Upper lobe of right lung (tissue), 1 donor: ENCODE data around the gene NPSR1. TPM values are rescaled to one million over a fixed set of nuclear protein-coding genes. Genes with fewer than 3 reads are reported as not detected.
A peak's percentile ranks its signal among the peaks of the same experiment; 100 is the strongest.
"Not testable (repeated sequence)": the region's sequence is repeated elsewhere in the genome, so short reads cannot be mapped to it uniquely, and the experiment has no call there.

ENCODE experiments used
- ATAC-seq: fragments of 200-7000 bp; cut with Tn5 transposase; one replicate; pipeline ENCODE4 v1.9.1; 2020; ENCODE audit warnings: mild to moderate bottlenecking, moderate library complexity
- DNase-seq: peaks from one replicate; pipeline ENCODE4 v3.0.0-alpha.2; 2020
- H3K27ac ChIP-seq: fragments of 200-600 bp; one replicate; pipeline ENCODE4 v1.8.0; 2022
- H3K27me3 ChIP-seq: fragments of 200-600 bp; one replicate; pipeline ENCODE4 v1.8.0; 2022; ENCODE audit warnings: mild to moderate bottlenecking
- H3K36me3 ChIP-seq: fragments of 200-600 bp; one replicate; pipeline ENCODE4 v1.8.0; 2022
- H3K4me1 ChIP-seq: fragments of 200-600 bp; one replicate; pipeline ENCODE4 v1.8.0; 2022
- H3K4me3 ChIP-seq: fragments of 200-600 bp; one replicate; pipeline ENCODE4 v1.8.0; 2022; ENCODE audit warnings: mild to moderate bottlenecking
- H3K9me3 ChIP-seq: fragments of 200-600 bp; one replicate; pipeline ENCODE4 v1.8.0; 2022
- intact Hi-C: fragments of 100-400 bp; cut with DNase I; formaldehyde crosslinking; loops from one replicate; pipeline ENCODE4 v1.11.0; 2022
- total RNA-seq: library from RNA; stranded (reverse); fragmentation: NEBNext Ultra II Directional; extraction: Animal tissue kit (Norgen Biotek cat#: 25700); gene quantifications from one replicate; pipeline ENCODE4 v1.2.1, GENCODE V29; 2021
- TF ChIP-seq, protein P1 (sequence below): fragments of 200-600 bp; IDR thresholded peaks from one replicate; pipeline ENCODE4 v1.8.0; 2022; ENCODE audit warnings: antibody characterized with exemption
- donor health status: DM: no; HTN: yes; CAD: no; lungs with severe emphysema.

The NPSR1 gene
- total RNA-seq, 1 donor from 2014 or later: not detected

DNA sequence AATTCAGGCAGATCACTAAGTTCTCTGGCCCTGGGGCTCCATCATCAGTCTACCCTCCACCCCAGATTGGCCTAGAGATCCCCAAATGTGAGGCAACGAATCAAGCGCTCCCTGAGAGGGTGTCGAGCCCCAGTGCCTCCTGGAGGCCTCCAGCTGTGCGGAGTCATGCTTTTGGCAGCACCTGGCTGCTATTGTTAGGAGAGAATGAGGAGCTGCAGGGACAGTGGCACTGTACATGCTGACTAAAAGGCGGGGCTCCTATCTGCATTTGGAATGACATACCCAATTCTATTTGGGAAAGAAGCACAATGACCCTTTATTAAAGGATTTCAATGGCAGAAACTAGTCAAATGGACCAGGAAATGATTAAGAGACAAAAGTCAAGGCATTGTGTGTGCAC lies 217.5 kb downstream of the NPSR1 start:
- Histone ChIP-seq H3K4me1 (no peaks in the 10 kb centered on the region), H3K27ac (no peak overlapping the region), H3K27me3 (no peaks in the 10 kb centered on the region), H3K9me3 (no peaks in the 10 kb centered on the region), H3K4me3 (no peak overlapping the region), H3K36me3 (no peaks in the 10 kb centered on the region)
- DNase-seq: no peak
- TF ChIP-seq, protein P1, sequence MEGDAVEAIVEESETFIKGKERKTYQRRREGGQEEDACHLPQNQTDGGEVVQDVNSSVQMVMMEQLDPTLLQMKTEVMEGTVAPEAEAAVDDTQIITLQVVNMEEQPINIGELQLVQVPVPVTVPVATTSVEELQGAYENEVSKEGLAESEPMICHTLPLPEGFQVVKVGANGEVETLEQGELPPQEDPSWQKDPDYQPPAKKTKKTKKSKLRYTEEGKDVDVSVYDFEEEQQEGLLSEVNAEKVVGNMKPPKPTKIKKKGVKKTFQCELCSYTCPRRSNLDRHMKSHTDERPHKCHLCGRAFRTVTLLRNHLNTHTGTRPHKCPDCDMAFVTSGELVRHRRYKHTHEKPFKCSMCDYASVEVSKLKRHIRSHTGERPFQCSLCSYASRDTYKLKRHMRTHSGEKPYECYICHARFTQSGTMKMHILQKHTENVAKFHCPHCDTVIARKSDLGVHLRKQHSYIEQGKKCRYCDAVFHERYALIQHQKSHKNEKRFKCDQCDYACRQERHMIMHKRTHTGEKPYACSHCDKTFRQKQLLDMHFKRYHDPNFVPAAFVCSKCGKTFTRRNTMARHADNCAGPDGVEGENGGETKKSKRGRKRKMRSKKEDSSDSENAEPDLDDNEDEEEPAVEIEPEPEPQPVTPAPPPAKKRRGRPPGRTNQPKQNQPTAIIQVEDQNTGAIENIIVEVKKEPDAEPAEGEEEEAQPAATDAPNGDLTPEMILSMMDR: no peak
- intact Hi-C loops: no loop called here
- ATAC-seq: no peak

DNA sequence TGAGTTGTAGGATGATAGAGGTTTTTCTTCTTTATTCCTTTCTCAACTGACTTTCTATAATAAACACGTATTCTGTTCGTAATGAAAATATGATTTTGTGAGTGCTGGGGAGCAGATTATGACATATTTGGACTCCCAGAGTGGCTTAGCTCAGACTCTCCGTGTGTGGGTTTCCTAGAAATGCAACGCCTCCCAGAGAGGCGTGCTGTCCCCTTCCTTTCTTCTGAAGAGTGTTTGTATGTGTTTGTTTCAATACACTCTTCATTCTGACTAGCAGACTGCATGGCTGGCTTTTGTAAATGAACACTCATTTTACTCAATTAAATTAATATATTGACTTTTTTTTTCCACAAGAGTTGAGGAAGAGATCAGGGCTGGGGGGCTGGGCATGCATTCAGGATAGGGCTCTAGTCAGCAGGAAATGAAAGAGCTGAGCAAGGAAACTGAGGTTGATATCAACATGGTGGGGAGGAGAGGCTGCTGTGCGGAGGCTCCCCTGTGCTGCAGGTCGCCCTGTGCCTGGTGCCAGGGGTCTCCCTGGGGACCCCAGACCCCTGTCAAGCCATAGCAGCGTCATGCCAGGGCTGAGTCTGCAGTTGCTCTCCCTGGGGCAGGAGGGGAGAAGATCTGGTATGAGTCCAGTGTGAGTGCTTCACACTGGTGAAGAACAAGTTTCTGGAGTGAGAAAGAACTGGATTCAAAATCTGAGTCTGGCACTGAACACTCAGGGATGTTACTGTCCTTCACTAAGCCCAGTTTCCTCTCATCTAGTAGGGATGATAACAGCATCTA lies 221.1 kb downstream of the NPSR1 start:
- intact Hi-C loops, H3K27me3 ChIP-seq, H3K27ac ChIP-seq, H3K4me1 ChIP-seq, H3K36me3 ChIP-seq, H3K4me3 ChIP-seq, H3K9me3 ChIP-seq, DNase-seq: not testable (repeated sequence)
- ATAC-seq: peak; percentile 25

DNA sequence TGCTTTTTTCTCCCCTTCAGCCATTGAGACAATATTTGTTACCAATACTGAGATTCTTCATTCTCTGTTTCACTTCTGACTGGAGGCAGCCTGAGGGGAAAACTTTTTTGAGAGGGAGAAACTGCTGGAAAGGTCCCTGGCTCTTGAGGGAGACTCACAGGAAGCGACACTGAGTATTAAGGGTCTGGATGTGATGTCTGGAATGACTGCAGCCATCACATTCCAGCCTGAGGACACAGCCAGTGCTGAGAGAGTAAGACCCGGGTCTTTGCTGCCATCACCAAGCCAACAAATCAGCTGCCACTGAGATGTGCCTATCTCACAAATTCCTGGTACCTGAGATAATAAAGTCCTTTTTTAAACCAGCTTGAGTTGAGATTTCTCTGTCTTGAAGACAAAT lies 221.9 kb downstream of the NPSR1 start:
- DNase-seq: no peak
- no peak overlapping the region for H3K27ac ChIP-seq

DNA sequence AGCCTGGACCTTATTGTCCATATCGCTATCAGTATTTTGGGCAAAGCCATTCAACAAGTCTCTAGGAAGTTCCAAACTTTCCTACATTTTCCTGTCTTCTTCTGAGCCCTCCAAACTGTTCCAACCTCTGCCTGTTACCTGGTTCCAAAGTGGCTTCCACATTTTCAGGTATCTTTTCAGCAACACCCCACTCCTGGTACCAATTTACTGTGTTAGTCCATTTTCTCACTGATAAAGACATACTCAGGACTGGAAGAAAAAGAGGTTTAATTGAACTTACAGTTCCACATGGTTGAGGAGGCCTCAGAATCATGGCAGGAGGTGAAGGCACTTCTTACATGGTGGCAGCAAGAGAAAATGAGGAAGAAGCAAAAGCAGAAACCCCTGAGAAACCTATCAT lies 225.8 kb downstream of the NPSR1 start:
- intact Hi-C loops, H3K36me3 ChIP-seq: not testable (repeated sequence)

More for the DNA sequence above, 221.9 kb downstream of the NPSR1 start:
- H3K4me1 ChIP-seq: no peaks in the 10 kb centered on the region
- H3K36me3 ChIP-seq: no peaks in the 10 kb centered on the region
- no peak overlapping the region for H3K4me3 ChIP-seq
- no peaks in the 10 kb centered on the region for H3K27me3 ChIP-seq
- intact Hi-C loops: no loop called here
- TF ChIP-seq, protein P1: no peak
- no peak for ATAC-seq
- peaks cover 7% of the 10 kb centered on the region for H3K9me3 ChIP-seq

DNA sequence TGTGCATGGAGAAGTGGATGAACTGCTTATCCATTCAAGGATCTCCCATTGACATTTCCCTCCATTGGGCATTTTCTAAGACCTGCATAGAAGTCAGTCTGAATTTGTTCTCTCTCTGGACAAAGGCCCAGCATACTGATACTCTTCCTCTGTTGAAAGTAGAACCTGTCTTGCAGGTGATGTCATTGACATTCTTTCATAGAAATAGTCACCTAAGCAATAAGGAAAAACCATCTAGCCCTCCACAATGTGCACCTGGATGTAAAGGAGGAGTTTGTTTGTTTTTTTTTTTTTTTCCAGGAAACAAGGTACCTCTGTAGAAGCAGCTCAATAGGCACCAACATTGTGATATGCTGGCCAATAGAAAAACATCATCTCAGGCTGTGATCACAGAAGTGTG lies 228.8 kb downstream of the NPSR1 start:
- Histone ChIP-seq H3K27me3 (no peaks in the 10 kb centered on the region), H3K36me3 (no peaks in the 10 kb centered on the region), H3K9me3 (peaks cover 7% of the 10 kb centered on the region), H3K27ac (no peak overlapping the region), H3K4me3 (no peak overlapping the region), H3K4me1 (no peaks in the 10 kb centered on the region)
- ATAC-seq (no peak), DNase-seq (no peak)
- TF ChIP-seq, protein P1: no peak
- intact Hi-C loops: no loop called here

More for the DNA sequence above, 225.8 kb downstream of the NPSR1 start:
- ATAC-seq, H3K4me1 ChIP-seq, DNase-seq, H3K27ac ChIP-seq, H3K4me3 ChIP-seq, H3K27me3 ChIP-seq, H3K9me3 ChIP-seq: not testable (repeated sequence)

DNA sequence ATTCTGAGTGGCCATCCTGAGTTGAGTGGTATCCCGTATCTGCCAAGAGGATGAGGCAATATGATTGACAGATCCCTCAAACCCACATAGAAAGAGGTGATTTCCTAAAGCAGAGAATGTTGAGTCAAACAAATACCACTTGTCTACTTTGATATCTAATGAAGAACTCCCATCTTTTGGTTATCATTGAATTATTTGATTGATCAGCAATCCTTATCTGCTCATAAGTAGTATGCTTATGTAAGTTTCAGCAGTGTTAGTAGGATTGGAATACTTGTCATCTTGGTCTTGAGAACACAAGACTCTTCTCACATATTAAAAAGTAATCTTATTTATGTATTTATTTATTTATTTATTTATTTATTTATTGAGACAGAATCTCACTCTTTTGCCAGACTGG lies 231.9 kb downstream of the NPSR1 start:
- Histone ChIP-seq H3K27me3 (no peaks in the 10 kb centered on the region), H3K36me3 (no peaks in the 10 kb centered on the region), H3K4me1 (no peaks in the 10 kb centered on the region), H3K4me3 (no peak overlapping the region), H3K9me3 (no peaks in the 10 kb centered on the region), H3K27ac (no peak overlapping the region)
- intact Hi-C loops: no loop called here
- TF ChIP-seq, protein P1: no peak
- ATAC-seq (no peak), DNase-seq (no peak)
